ENCODE data around the gene SH3GL1.

SH3GL1 gene

GRCh38 chr19:4369888-4370260 is 30.5 kb downstream of the SH3GL1 start:
- no peaks in the 10 kb centered on the region for H3K9me3 ChIP-seq (ENCODE audit: insufficient read depth, low read length, severe bottlenecking)
- H3K4me3 ChIP-seq (ENCODE audit: low read depth in 1 of 2, low read length in 2 of 2): no peak overlapping the region
- H3K79me2 ChIP-seq (ENCODE audit: insufficient read depth, low read length): peaks cover 70% of the 10 kb centered on the region
- peaks cover 88% of the 10 kb centered on the region for H4K20me1 ChIP-seq (ENCODE audit: insufficient read depth, low read length)
- peak; percentile 51 for DNase-seq
- no peaks in the 10 kb centered on the region for H3K27me3 ChIP-seq (ENCODE audit: insufficient read depth, low read length, poor library complexity)
- peaks cover 37% of the 10 kb centered on the region for H3K36me3 ChIP-seq (ENCODE audit: insufficient read depth, low read length)
- H3K27ac ChIP-seq (ENCODE audit: low read length): no peak overlapping the region
- H3K4me1 ChIP-seq (ENCODE audit: insufficient read depth, low read length): no peaks in the 10 kb centered on the region; the same call in 1 of the 2 replicates
- H2AFZ ChIP-seq (ENCODE audit: low read depth, low read length): no peak overlapping the region
- peak; percentile 58 for ATAC-seq (ENCODE audit: insufficient read depth, low read depth)
- no peak overlapping the region for H3K4me2 ChIP-seq (ENCODE audit: insufficient read depth, low read length)
- H3K9ac ChIP-seq (ENCODE audit: low read depth, low read length): no peak overlapping the region
- TF ChIP-seq EZH2 (IDR thresholded peaks at IDR 0.05; ENCODE audit: borderline replicate concordance, low read depth, low read length, severe bottlenecking) (no peak), CTCF (IDR thresholded peaks at IDR 0.05; ENCODE audit: borderline replicate concordance, extremely low read depth, low read length, poor library complexity, severe bottlenecking) (peak; percentile 36)

GRCh38 chr19:4369109-4369887 is 31.0 kb downstream of the SH3GL1 start:
- Histone ChIP-seq H3K36me3 (ENCODE audit: insufficient read depth, low read length) (peaks cover 40% of the 10 kb centered on the region), H3K4me3 (ENCODE audit: low read depth in 1 of 2, low read length in 2 of 2) (no peak overlapping the region), H3K27me3 (ENCODE audit: insufficient read depth, low read length, poor library complexity) (no peaks in the 10 kb centered on the region), H3K79me2 (ENCODE audit: insufficient read depth, low read length) (peaks cover 64% of the 10 kb centered on the region), H2AFZ (ENCODE audit: low read depth, low read length) (no peak overlapping the region), H3K4me1 (ENCODE audit: insufficient read depth, low read length) (no peaks in the 10 kb centered on the region; the same call in 1 of the 2 replicates), H4K20me1 (ENCODE audit: insufficient read depth, low read length) (peaks cover 82% of the 10 kb centered on the region), H3K9me3 (ENCODE audit: insufficient read depth, low read length, severe bottlenecking) (no peaks in the 10 kb centered on the region), H3K27ac (ENCODE audit: low read length) (peak overlapping the region; percentile 36; the same call in 1 of the 2 replicates), H3K9ac (ENCODE audit: low read depth, low read length) (no peak overlapping the region), H3K4me2 (ENCODE audit: insufficient read depth, low read length) (no peak overlapping the region)
- DNase-seq (peak; percentile 44), ATAC-seq (ENCODE audit: insufficient read depth, low read depth) (peak; percentile 66)
- TF ChIP-seq EZH2 (IDR thresholded peaks at IDR 0.05; ENCODE audit: borderline replicate concordance, low read depth, low read length, severe bottlenecking) (no peak), CTCF (IDR thresholded peaks at IDR 0.05; ENCODE audit: borderline replicate concordance, extremely low read depth, low read length, poor library complexity, severe bottlenecking) (no peak)

- H3K9ac ChIP-seq (ENCODE audit: low read depth, low read length): no peak overlapping the region
- peaks cover 54% of the 10 kb centered on the region for H3K79me2 ChIP-seq (ENCODE audit: insufficient read depth, low read length)
- H3K4me1 ChIP-seq (ENCODE audit: insufficient read depth, low read length): no peaks in the 10 kb centered on the region; the same call in 1 of the 2 replicates
- no peaks in the 10 kb centered on the region for H3K27me3 ChIP-seq (ENCODE audit: insufficient read depth, low read length, poor library complexity)
- no peak overlapping the region for H3K4me3 ChIP-seq (ENCODE audit: low read depth in 1 of 2, low read length in 2 of 2)
- TF ChIP-seq CTCF (IDR thresholded peaks at IDR 0.05; ENCODE audit: borderline replicate concordance, extremely low read depth, low read length, poor library complexity, severe bottlenecking) (no peak), EZH2 (IDR thresholded peaks at IDR 0.05; ENCODE audit: borderline replicate concordance, low read depth, low read length, severe bottlenecking) (no peak)
- no peak overlapping the region for H2AFZ ChIP-seq (ENCODE audit: low read depth, low read length)
- no peaks in the 10 kb centered on the region for H3K9me3 ChIP-seq (ENCODE audit: insufficient read depth, low read length, severe bottlenecking)
- 0 out of 2 replicates have a peak overlapping the region, but pooled peaks have one; percentile 8 for H3K27ac ChIP-seq (ENCODE audit: low read length)
- peaks cover 50% of the 10 kb centered on the region for H3K36me3 ChIP-seq (ENCODE audit: insufficient read depth, low read length)
- DNase-seq: no peak
- no peak for ATAC-seq (ENCODE audit: insufficient read depth, low read depth)
- no peak overlapping the region for H3K4me2 ChIP-seq (ENCODE audit: insufficient read depth, low read length)
- peaks cover 72% of the 10 kb centered on the region for H4K20me1 ChIP-seq (ENCODE audit: insufficient read depth, low read length)
Observed at GRCh38 chr19:4368128-4368820, 32.1 kb downstream of the SH3GL1 start.

Measured in DND-41 (cell line).